Measurements from ENCODE around the gene PHF23. TPM values are rescaled to one million over a fixed set of nuclear protein-coding genes. Genes with fewer than 3 reads are reported as not detected.

PHF23 gene
- total RNA-seq (ENCODE audit: low replicate concordance): 26.7 and 40.3 TPM in 2 replicates

- H3K4me3 ChIP-seq (ENCODE audit: low read depth, low read length): peak within 1 kb of the TSS; percentile 99
- TF ChIP-seq CTCF (IDR thresholded peaks at IDR 0.05; ENCODE audit: insufficient read depth, low read length): no peak
- DNase-seq (ENCODE audit: low read depth): peak; percentile 99
Observed at GRCh38 chr17:7239091-7240027, at the start of gene PHF23. PHF23 (minus strand) TSS chr17:7239457; CDS start chr17:7239279, 178 bp downstream.

- no peak for TF ChIP-seq CTCF (IDR thresholded peaks at IDR 0.05; ENCODE audit: insufficient read depth, low read length)
- H3K4me3 ChIP-seq (ENCODE audit: low read depth, low read length): no peak overlapping the region
- DNase-seq (ENCODE audit: low read depth): no peak
Observed at GRCh38 chr17:7285679-7286078, 46.4 kb upstream of the PHF23 start.

- TF ChIP-seq CTCF (IDR thresholded peaks at IDR 0.05; ENCODE audit: insufficient read depth, low read length): no peak
- no peak for DNase-seq (ENCODE audit: low read depth)
Observed at GRCh38 chr17:7284911-7285310, 45.7 kb upstream of the PHF23 start.

GRCh38 chr17:7283471-7284216 lies 44.4 kb upstream of the PHF23 start:
- DNase-seq (ENCODE audit: low read depth): no peak
- no peak overlapping the region for H3K4me3 ChIP-seq (ENCODE audit: low read depth, low read length)
- TF ChIP-seq CTCF (IDR thresholded peaks at IDR 0.05; ENCODE audit: insufficient read depth, low read length): no peak

More at GRCh38 chr17:7284911-7285310, 45.7 kb upstream of the PHF23 start:
- no peak overlapping the region for H3K4me3 ChIP-seq (ENCODE audit: low read depth, low read length)

- no peak overlapping the region for H3K4me3 ChIP-seq (ENCODE audit: low read depth, low read length)
- no peak for DNase-seq (ENCODE audit: low read depth)
- no peak for TF ChIP-seq CTCF (IDR thresholded peaks at IDR 0.05; ENCODE audit: insufficient read depth, low read length)
Observed at GRCh38 chr17:7282752-7283321, 43.6 kb upstream of the PHF23 start.

GRCh38 chr17:7281953-7282751 lies 42.9 kb upstream of the PHF23 start:
- DNase-seq (ENCODE audit: low read depth): no peak
- peak overlapping the region; percentile 54 for H3K4me3 ChIP-seq (ENCODE audit: low read depth, low read length)

More at GRCh38 chr17:7281953-7282751, 42.9 kb upstream of the PHF23 start:
- TF ChIP-seq CTCF (IDR thresholded peaks at IDR 0.05; ENCODE audit: insufficient read depth, low read length): no peak
